Activated gamma-delta T cell (primary cell): ENCODE data around the gene BAIAP3.
"Not testable (repeated sequence)": the region's sequence is repeated elsewhere in the genome, so short reads cannot be mapped to it uniquely, and the experiment has no call there.

ENCODE experiments used
- DNase-seq: peaks from one replicate; lab custom pipeline; 2025; lab: John Stamatoyannopoulos, UW

Gene BAIAP3

DNA sequence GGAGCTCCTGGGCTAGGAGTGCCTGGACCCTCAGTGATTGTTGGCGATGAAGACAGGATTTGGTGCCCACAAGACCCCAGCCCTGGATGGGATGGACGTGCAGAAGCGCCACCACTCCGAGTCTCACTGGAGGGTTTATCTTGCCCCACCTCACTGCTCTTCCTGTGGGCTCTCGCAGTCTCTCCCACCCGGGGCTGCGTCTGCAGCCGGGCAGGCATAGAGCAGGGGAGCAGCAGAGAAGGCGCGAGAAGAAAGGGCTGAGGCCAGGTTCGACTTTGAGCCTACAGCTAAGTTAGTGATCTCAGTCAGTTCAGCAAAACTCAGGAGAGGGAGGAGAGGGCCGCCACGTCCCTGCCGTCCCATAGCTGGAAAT, 17.4 kb upstream of the BAIAP3 start:
- no peak for DNase-seq

- no peak for DNase-seq
These were observed 15.8 kb upstream of the BAIAP3 start for GRCh38 chr16:1317479-1318267.

GRCh38 chr16:1318268-1318545, 15.2 kb upstream of the BAIAP3 start:
- DNase-seq, result no peak

- no peak for DNase-seq
These were observed 14.4 kb upstream of the BAIAP3 start for GRCh38 chr16:1319041-1319440.

DNA sequence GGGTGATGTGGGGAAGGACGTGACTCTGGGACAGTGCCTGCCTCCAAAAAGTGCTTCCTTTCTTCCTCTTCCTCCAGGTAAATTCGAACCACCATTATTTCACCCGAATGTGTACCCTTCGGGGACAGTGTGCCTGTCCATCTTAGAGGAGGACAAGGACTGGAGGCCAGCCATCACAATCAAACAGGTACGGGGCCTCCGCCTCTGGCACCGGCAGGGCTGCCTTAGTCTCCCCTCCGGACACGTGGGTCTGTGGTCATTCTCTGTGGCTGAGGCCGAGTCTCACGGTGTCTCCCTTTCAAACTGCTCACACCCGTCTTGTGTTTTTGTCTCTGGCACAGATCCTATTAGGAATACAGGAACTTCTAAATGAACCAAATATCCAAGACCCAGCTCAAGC, 13.3 kb upstream of the BAIAP3 start:
- DNase-seq, result no peak

GRCh38 chr16:1320658-1321240, 12.7 kb upstream of the BAIAP3 start:
- DNase-seq, result no peak

DNA sequence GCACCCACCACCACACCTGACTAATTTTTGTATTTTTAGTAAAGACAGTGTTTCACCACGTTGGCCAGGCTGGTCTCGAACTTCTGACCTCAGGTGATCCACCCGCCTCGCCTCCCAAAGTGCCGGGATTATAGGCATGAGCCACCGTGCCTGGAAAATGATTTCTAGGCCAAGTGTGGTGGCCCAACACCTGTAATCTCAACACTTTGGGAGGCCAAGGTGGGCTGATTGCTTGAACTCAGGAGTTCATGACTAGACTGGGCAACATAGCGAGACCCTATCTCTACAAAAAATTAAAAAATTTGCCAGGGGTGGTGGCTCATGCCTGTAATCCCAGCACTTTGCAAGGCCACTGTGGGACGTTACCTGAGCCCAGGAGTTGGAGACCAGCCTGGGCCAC, 11.0 kb upstream of the BAIAP3 start:
- DNase-seq, result no peak

GRCh38 chr16:1323296-1324239, 9.9 kb upstream of the BAIAP3 start:
- no peak for DNase-seq

- no peak for DNase-seq
These were observed 9.1 kb upstream of the BAIAP3 start for GRCh38 chr16:1324286-1324826.

DNA sequence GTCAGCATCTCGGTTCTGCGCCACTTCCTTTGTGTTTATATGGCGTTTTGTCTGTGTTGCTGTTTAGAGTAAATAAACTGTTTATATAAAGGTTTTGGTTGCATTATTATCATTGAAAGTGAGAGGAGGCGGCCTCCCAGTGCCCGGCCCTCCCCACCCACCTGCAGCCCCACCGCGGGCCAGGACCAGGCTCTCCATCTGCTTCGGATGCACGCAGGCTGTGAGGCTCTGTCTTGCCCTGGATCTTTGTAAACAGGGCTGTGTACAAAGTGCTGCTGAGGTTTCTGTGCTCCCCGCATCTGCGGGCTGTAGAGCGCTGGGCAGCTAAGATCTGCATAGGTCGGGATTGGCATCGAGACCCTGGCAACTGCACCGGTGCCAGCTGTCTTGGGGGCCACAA, 8.2 kb upstream of the BAIAP3 start:
- DNase-seq, result no peak

DNA sequence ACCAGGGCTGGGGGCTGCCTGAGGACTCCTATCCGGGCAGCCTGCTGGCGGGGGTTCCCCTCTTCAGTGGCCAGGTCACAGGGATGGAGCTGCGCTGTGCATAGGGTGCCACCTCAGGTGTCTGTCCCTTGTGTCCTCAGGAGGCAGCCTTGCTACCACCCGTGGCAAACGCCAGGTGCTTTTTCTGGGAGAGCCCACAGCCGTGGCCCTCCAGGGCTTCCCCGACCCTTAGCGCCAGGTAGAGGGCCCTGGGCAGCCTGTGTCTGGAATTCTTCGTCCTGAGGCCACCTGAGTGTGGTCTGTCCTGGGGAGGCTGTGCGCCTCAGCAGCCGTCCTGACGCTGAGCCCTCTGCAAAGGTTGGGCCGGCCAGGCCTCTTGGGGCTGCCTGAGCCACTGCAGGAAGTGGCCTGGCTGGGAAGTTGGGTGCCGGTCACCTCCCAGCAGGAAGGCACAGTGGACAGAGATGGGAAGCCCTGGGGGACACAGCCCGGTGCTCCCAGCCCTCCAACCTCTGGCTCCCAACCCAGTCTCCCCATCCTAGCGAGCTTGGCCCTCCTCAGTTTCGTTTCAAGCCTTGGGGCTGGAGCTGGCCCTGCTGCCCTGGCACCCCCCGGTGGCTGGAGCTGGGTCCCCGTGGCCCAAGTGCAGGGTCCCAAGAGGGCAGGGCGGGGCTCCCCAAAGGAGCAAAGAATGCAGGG, 7.6 kb upstream of the BAIAP3 start:
- DNase-seq, result no peak

DNA sequence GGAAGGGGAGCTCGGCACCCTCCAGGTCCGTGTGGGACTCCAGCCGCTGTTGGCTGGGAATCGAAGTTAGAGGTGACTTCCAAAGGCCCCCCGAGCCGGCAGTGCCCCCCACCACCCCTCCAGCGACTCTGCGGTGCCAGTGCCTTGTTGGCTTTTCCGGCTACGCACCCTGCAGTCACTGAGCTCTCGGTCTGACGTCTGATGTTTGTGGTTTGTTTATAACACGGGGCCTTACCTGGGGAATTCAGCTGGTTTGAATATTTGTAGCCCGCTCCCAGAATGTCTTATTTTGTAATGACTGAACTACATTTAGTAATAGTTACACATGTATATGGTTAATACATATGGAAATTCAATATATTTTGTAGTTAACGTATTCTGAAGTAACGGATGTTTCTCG, 7.1 kb upstream of the BAIAP3 start:
- DNase-seq, result no peak

- DNase-seq, result no peak
These were observed 6.4 kb upstream of the BAIAP3 start for GRCh38 chr16:1326946-1327618.

DNA sequence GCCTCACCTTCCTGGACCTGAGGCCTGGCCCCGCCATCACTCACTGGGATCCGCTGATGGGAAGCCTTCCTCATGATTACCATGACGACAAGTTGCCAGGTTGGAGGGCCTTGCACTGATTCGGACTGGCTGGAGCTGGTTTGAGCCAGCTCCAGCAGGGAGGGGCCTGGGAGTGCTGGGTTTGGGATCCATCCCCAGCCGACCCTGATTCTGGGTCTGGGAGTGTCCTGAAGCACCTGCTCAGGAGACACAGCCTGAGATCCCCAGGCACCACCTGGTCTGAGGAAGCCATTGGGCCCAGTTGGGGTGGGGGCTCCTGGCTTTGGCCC, 5.9 kb upstream of the BAIAP3 start:
- DNase-seq, result no peak

DNA sequence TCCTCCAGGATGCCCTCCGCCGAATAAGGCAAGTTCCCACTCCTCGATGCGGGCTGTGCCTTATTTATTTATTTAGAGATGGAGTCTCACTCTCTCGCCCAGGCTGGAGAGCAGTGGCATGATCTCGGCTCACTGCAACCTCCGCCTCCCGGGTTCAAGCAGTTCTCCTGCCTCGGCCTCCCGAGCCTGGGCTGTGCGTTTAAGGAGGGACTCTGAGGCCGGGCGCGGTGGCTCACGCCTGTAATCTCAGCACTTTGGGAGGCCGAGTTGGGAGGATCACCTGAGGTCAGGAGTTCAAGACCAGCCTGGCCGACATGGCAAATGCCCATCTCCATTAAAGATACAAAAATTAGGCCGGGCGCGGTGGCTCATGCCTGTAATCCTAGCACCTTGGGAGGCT, 5.3 kb upstream of the BAIAP3 start:
- DNase-seq, result not testable (repeated sequence)

- DNase-seq, result not testable (repeated sequence)
These were observed 4.5 kb upstream of the BAIAP3 start for GRCh38 chr16:1328961-1329360.

GRCh38 chr16:1330260-1330914, 3.1 kb upstream of the BAIAP3 start:
- DNase-seq, result no peak

DNA sequence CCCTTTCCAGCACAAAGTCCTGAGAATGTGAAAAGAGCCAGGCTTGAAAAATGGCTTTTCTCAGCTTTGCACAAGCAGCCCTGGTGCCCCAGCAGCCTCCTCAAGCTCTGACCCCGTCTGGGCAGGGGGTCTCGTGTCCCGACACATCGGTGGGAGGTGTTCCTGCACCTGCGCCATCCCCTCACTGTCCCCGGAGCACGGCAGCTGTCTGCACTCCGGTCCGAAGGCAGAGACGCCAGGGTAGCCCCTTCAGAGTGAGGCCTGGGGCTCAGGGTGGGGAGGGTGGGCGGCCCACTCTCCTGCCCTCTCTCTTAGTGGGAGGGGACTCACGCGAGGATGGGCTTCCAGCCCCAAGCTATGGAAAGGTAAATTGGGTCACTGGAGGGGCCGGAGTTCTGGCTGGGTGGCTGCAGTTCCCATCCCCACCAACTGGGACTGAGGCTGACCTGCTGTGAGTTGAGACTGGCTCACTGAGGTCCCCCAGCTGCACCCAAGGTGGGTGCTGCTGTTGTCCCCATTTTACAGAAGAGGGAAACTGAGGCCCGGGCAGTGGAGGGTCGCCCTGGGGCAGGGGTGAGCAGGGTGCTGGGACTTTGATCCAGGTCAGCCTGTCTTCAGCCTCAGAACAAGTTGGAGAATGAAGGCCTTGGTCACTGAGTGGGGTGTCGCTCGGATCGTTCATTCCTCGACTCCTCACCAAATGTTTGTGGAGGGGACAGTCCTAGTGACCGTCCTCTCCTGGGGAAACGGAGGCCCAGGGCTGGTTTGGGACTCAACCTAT, 2.3 kb upstream of the BAIAP3 start:
- no peak for DNase-seq

GRCh38 chr16:1331712-1332617, 1.5 kb upstream of the BAIAP3 start:
- no peak for DNase-seq
